HEK293 (cell line): Measurements from ENCODE around the gene KCNK7.

Experiments
- CTCF ChIA-PET: fragments of 350-600 bp; formaldehyde crosslinking; extraction: SDS; loops from one replicate; lab custom pipeline; 2021; ENCODE audit warnings: antibody characterized with exemption; lab: Yijun Ruan, JAX
- POLR2A ChIA-PET: fragments of 300-600 bp; formaldehyde crosslinking; extraction: SDS; loops from one replicate; lab custom pipeline; 2020; ENCODE audit warnings: antibody characterized with exemption, inconsistent platforms; lab: Yijun Ruan, JAX
- H3K27ac ChIP-seq: fragments of 200-500 bp; sonication (Bioruptor generic); 2 replicates; pipeline ENCODE4 v1.5.1; 2014; ENCODE audit warnings: low read depth, low read length, control low read depth, inconsistent platforms; ENCODE audit errors: extremely low read depth
- H3K36me3 ChIP-seq, 2 experiments: fragments of 200-500 bp in 1 of 2; sonication (Bioruptor generic) in 1 of 2; 1 replicate in 1 of 2; 2 replicates in 1 of 2; pipeline ENCODE4 v1.5.1; 2014 to 2017; ENCODE audit warnings: inconsistent platforms in 2 of 2, low read length in 2 of 2; ENCODE audit not compliant: control insufficient read depth in 2 of 2, insufficient read depth in 1 of 2
- H3K4me1 ChIP-seq: fragments of 200-500 bp; sonication (Bioruptor generic); 2 replicates; pipeline ENCODE4 v1.5.1; 2014; ENCODE audit warnings: mild to moderate bottlenecking, low read length, inconsistent platforms; ENCODE audit not compliant: control insufficient read depth, insufficient read depth
- H3K4me3 ChIP-seq: 2 replicates; pipeline ENCODE4 v1.5.1; 2011; ENCODE audit warnings: low read depth, mild to moderate bottlenecking, control low read depth, low read length, moderate library complexity
- H3K9me3 ChIP-seq: fragments of 200-500 bp; sonication (Bioruptor generic); 2 replicates; pipeline ENCODE4 v1.5.1; 2014; ENCODE audit warnings: low read depth, low read length, inconsistent platforms; ENCODE audit not compliant: control insufficient read depth, insufficient read depth
- BCL6B ChIP-seq: fragments of 450-650 bp; formaldehyde crosslinking; IDR thresholded peaks from 2 replicates; pipeline ENCODE4 v1.5.1; 2017; ENCODE audit warnings: missing biosample characterization, missing genetic modification characterization
- EGR2 ChIP-seq: fragments of 450-650 bp; formaldehyde crosslinking; IDR thresholded peaks from 2 replicates; pipeline ENCODE4 v1.5.1; 2016; ENCODE audit warnings: low read depth, missing biosample characterization, missing genetic modification characterization
- GLIS1 ChIP-seq: fragments of 450-650 bp; formaldehyde crosslinking; IDR thresholded peaks from 2 replicates; pipeline ENCODE4 v1.5.1; 2016; ENCODE audit warnings: missing biosample characterization, missing genetic modification characterization
- KLF1 ChIP-seq: fragments of 450-650 bp; formaldehyde crosslinking; IDR thresholded peaks from 2 replicates; pipeline ENCODE4 v1.5.1; 2016; ENCODE audit warnings: missing biosample characterization, missing genetic modification characterization
- KLF8 ChIP-seq: fragments of 450-650 bp; formaldehyde crosslinking; IDR thresholded peaks from 2 replicates; pipeline ENCODE4 v1.5.1; 2016; ENCODE audit warnings: missing biosample characterization, missing genetic modification characterization
- KLF9 ChIP-seq: fragments of 450-650 bp; formaldehyde crosslinking; IDR thresholded peaks from 2 replicates; pipeline ENCODE4 v1.5.1; 2016; ENCODE audit warnings: missing biosample characterization, missing genetic modification characterization, low read depth
- OVOL3 ChIP-seq: fragments of 450-650 bp; formaldehyde crosslinking; IDR thresholded peaks from 2 replicates; pipeline ENCODE4 v1.5.1; 2016; ENCODE audit warnings: missing biosample characterization, missing genetic modification characterization
- SP3 ChIP-seq: fragments of 450-650 bp; formaldehyde crosslinking; IDR thresholded peaks from 2 replicates; pipeline ENCODE4 v1.5.1; 2016; ENCODE audit warnings: missing biosample characterization, missing genetic modification characterization
- SP7 ChIP-seq: fragments of 450-650 bp; formaldehyde crosslinking; IDR thresholded peaks from 2 replicates; pipeline ENCODE4 v1.5.1; 2016; ENCODE audit warnings: missing biosample characterization, missing genetic modification characterization
- WT1 ChIP-seq: fragments of 450-650 bp; formaldehyde crosslinking; IDR thresholded peaks from 2 replicates; pipeline ENCODE4 v1.5.1; 2016; ENCODE audit warnings: missing biosample characterization, missing genetic modification characterization
- ZFHX2 ChIP-seq: fragments of 450-650 bp; formaldehyde crosslinking; conservative IDR thresholded peaks from 2 replicates; pipeline ENCODE4 v1.5.1; 2016; ENCODE audit warnings: missing biosample characterization, missing genetic modification characterization
- ZIC2 ChIP-seq: fragments of 450-650 bp; formaldehyde crosslinking; IDR thresholded peaks from 2 replicates; pipeline ENCODE4 v1.5.1; 2016; ENCODE audit warnings: missing biosample characterization, missing genetic modification characterization
- ZNF138 ChIP-seq: fragments of 450-650 bp; formaldehyde crosslinking; IDR thresholded peaks from 2 replicates; pipeline ENCODE4 v1.5.1; 2016; ENCODE audit warnings: missing biosample characterization, missing genetic modification characterization, borderline replicate concordance
- ZNF140 ChIP-seq: fragments of 450-650 bp; formaldehyde crosslinking; IDR thresholded peaks from 2 replicates; pipeline ENCODE4 v1.5.1; 2016; ENCODE audit warnings: missing biosample characterization, missing genetic modification characterization
- ZNF211 ChIP-seq: fragments of 450-650 bp; formaldehyde crosslinking; IDR thresholded peaks from 2 replicates; pipeline ENCODE4 v1.5.1; 2016; ENCODE audit warnings: low read depth, missing biosample characterization, missing genetic modification characterization
- ZNF302 ChIP-seq: fragments of 450-650 bp; formaldehyde crosslinking; IDR thresholded peaks from 2 replicates; pipeline ENCODE4 v1.5.1; 2016; ENCODE audit warnings: missing biosample characterization, missing genetic modification characterization, low read depth
- ZNF341 ChIP-seq: fragments of 450-650 bp; formaldehyde crosslinking; IDR thresholded peaks from 2 replicates; pipeline ENCODE4; 2016; ENCODE audit warnings: low read depth, missing biosample characterization, missing genetic modification characterization
- ZNF398 ChIP-seq: fragments of 450-650 bp; formaldehyde crosslinking; IDR thresholded peaks from 2 replicates; pipeline ENCODE4 v1.5.1; 2017; ENCODE audit warnings: missing biosample characterization, missing genetic modification characterization
- ZNF514 ChIP-seq: fragments of 450-650 bp; formaldehyde crosslinking; IDR thresholded peaks from 2 replicates; pipeline ENCODE4 v1.5.1; 2016; ENCODE audit warnings: missing biosample characterization, missing genetic modification characterization
- ZNF571 ChIP-seq: fragments of 450-650 bp; formaldehyde crosslinking; IDR thresholded peaks from 2 replicates; pipeline ENCODE4 v1.5.0; 2017; ENCODE audit warnings: missing biosample characterization, missing genetic modification characterization
- ZXDB ChIP-seq: fragments of 450-650 bp; formaldehyde crosslinking; IDR thresholded peaks from 2 replicates; pipeline ENCODE4 v1.5.1; 2016; ENCODE audit warnings: missing biosample characterization, missing genetic modification characterization
- TF ChIP-seq, protein P1 (sequence below): fragments of 450-650 bp; formaldehyde crosslinking; IDR thresholded peaks from 2 replicates; pipeline ENCODE4 v1.5.1; 2016; ENCODE audit warnings: missing biosample characterization, missing genetic modification characterization, low read depth
- TF ChIP-seq, protein P2 (sequence below): fragments of 450-650 bp; formaldehyde crosslinking; IDR thresholded peaks from 2 replicates; pipeline ENCODE4 v1.5.1; 2017; ENCODE audit warnings: missing biosample characterization, missing genetic modification characterization
- TF ChIP-seq, protein P3 (sequence below): fragments of 450-650 bp; formaldehyde crosslinking; IDR thresholded peaks from 2 replicates; pipeline ENCODE4 v1.5.1; 2016; ENCODE audit warnings: missing biosample characterization, missing genetic modification characterization

KCNK7 gene

DNA sequence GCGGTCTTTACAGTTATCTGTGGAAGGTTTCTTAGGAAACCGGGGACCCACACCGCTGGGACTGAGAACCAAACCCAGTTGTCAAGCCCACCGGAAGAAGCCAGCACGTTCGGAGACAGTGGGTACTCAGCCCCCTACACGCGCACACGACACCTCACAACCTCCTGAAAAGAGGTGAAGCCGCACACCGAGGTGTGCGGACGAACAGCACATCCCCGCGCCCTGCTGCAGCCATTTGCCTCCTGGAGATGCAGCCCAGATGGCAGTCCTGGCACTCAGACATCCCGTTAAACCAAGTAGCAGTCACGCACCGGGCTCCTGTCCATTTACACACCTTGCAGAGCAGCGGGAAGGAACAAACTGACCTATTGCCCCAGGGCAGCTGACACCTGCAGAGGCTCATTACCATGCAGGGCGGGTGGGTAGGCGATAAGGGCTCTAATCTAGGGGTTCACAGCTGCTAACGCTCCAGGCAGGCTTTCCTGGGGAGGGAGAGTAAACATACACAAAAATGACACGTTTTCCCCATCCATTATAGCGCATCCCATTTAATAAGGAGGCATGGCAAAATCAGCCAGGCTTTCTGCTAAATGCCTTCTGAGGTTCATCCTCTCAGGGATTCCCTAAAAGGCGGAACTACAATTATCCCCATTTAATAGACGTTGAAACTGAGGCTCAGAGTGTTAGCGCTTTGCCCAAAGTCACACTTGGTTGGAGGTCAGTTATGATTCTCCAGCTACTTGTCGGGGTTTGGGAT is 20.6 kb downstream of the KCNK7 start:
- H3K9me3 ChIP-seq: no peaks in the 10 kb centered on the region
- ChIA-PET CTCF (interaction anchor here (0.5 to 3.5 kb wide), 9 partner anchors 14 to 466 kb away, joined by 3 to 28 read pairs (median 4); no protein-coding TSS in a partner anchor), POLR2A (interaction anchor here (0.7 to 1.3 kb wide), 7 partner anchors 11 to 282 kb away, joined by 3 to 5 read pairs (median 3); partner anchors contain the start of genes PCNX3 and SIPA1)
- TF ChIP-seq ZXDB (tag by site-specific recombination): no peak
- TF ChIP-seq ZNF140: no peak
- TF ChIP-seq, protein P1, sequence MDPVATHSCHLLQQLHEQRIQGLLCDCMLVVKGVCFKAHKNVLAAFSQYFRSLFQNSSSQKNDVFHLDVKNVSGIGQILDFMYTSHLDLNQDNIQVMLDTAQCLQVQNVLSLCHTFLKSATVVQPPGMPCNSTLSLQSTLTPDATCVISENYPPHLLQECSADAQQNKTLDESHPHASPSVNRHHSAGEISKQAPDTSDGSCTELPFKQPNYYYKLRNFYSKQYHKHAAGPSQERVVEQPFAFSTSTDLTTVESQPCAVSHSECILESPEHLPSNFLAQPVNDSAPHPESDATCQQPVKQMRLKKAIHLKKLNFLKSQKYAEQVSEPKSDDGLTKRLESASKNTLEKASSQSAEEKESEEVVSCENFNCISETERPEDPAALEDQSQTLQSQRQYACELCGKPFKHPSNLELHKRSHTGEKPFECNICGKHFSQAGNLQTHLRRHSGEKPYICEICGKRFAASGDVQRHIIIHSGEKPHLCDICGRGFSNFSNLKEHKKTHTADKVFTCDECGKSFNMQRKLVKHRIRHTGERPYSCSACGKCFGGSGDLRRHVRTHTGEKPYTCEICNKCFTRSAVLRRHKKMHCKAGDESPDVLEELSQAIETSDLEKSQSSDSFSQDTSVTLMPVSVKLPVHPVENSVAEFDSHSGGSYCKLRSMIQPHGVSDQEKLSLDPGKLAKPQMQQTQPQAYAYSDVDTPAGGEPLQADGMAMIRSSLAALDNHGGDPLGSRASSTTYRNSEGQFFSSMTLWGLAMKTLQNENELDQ (tag by site-specific recombination): no peak
- no peak for TF ChIP-seq OVOL3 (tag by site-specific recombination)
- TF ChIP-seq, protein P2, sequence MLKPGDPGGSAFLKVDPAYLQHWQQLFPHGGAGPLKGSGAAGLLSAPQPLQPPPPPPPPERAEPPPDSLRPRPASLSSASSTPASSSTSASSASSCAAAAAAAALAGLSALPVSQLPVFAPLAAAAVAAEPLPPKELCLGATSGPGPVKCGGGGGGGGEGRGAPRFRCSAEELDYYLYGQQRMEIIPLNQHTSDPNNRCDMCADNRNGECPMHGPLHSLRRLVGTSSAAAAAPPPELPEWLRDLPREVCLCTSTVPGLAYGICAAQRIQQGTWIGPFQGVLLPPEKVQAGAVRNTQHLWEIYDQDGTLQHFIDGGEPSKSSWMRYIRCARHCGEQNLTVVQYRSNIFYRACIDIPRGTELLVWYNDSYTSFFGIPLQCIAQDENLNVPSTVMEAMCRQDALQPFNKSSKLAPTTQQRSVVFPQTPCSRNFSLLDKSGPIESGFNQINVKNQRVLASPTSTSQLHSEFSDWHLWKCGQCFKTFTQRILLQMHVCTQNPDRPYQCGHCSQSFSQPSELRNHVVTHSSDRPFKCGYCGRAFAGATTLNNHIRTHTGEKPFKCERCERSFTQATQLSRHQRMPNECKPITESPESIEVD (tag by site-specific recombination): no peak
- peak; percentile 82 for TF ChIP-seq ZIC2 (tag by site-specific recombination)
- TF ChIP-seq SP7: peak; percentile 19; the same call in 1 of the 2 replicates
- TF ChIP-seq ZNF571 (tag by site-specific recombination): no peak
- TF ChIP-seq WT1: 0 out of 2 replicates have a peak, but pooled peaks have one; percentile 28
- TF ChIP-seq ZNF138: no peak
- 0 out of 2 replicates have a peak, but pooled peaks have one; percentile 31 for TF ChIP-seq KLF8 (tag by site-specific recombination)
- no peak for TF ChIP-seq ZNF211 (tag by site-specific recombination)
- H3K4me3 ChIP-seq: peak overlapping the region; percentile 39
- peaks cover 17% of the 10 kb centered on the region; the same call in 1 of the 2 replicates for H3K4me1 ChIP-seq
- peaks cover 0 to 10% of the 10 kb centered on the region in 2 experiments; a peak in 1 of 3 replicates for H3K36me3 ChIP-seq
- no peak overlapping the region; the same call in 1 of the 2 replicates for H3K27ac ChIP-seq

DNA sequence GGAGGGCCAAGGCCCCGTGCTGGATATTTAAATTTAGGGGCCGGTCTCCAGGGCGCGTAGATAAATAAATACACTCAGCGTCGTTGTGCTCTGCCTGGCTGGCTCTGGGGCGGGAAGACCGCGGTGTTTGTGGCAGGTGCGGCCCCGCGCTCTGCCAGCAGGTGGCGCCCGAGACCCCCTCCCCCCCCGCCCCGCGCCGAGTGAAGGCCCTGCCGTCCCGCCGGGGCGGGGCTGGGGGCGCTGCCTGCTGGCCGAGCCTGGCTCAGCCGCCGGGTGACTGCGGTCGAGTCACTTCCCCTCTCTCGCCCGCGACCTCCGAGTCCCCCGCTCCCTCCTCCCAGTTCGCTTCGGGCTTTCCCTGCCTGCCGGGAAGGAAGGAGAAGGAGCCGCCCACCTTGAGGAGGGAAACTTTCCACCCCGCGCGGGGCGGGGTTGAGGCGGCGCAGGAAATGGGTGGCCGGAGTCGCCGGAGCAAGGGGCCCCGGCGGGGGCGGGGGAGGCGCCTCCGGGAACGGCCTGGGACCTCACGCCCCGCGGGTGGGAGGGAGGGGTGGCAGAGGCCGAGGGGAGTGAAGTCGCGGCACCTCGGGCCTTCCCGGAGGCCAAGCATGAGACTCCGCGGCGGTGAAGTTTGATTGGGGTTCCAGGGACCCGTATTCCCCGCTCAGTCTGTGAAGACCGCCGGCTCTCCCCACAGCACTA is 21.3 kb downstream of the KCNK7 start:
- no peaks in the 10 kb centered on the region for H3K9me3 ChIP-seq
- H3K27ac ChIP-seq: peak overlapping the region; percentile 57
- POLR2A ChIA-PET: interaction anchor here (1.1 kb wide), 1 partner anchor 19 kb away, joined by 3 read pairs; no protein-coding TSS in a partner anchor
- H3K36me3 ChIP-seq: peaks cover 0 to 10% of the 10 kb centered on the region in 2 experiments; a peak in 1 of 3 replicates
- CTCF ChIA-PET: interaction anchor here (1.2 to 5.6 kb wide), 6 partner anchors 13 to 41 kb away, joined by 4 to 133 read pairs (median 10); no protein-coding TSS in a partner anchor
- peak overlapping the region; percentile 39 for H3K4me3 ChIP-seq
- peaks cover 17% of the 10 kb centered on the region; the same call in 1 of the 2 replicates for H3K4me1 ChIP-seq
- TF ChIP-seq ZNF140 (no peak), KLF9 (tag by site-specific recombination) (no peak), ZNF398 (peak; percentile 57), BCL6B (tag by site-specific recombination) (no peak), SP3 (tag by site-specific recombination) (peak; percentile 74), KLF1 (tag by site-specific recombination) (peak; percentile 45; the same call in 1 of the 2 replicates), EGR2 (tag by site-specific recombination) (peak; percentile 22; the same call in 1 of the 2 replicates), GLIS1 (tag by site-specific recombination) (peak; percentile 22; the same call in 1 of the 2 replicates), ZNF514 (tag by site-specific recombination) (no peak), ZFHX2 (tag by site-specific recombination) (peak; percentile 70; the same call in 1 of the 2 replicates), ZNF302 (tag by site-specific recombination) (no peak), ZNF341 (tag by site-specific recombination) (peak; percentile 78)
- TF ChIP-seq, protein P3, sequence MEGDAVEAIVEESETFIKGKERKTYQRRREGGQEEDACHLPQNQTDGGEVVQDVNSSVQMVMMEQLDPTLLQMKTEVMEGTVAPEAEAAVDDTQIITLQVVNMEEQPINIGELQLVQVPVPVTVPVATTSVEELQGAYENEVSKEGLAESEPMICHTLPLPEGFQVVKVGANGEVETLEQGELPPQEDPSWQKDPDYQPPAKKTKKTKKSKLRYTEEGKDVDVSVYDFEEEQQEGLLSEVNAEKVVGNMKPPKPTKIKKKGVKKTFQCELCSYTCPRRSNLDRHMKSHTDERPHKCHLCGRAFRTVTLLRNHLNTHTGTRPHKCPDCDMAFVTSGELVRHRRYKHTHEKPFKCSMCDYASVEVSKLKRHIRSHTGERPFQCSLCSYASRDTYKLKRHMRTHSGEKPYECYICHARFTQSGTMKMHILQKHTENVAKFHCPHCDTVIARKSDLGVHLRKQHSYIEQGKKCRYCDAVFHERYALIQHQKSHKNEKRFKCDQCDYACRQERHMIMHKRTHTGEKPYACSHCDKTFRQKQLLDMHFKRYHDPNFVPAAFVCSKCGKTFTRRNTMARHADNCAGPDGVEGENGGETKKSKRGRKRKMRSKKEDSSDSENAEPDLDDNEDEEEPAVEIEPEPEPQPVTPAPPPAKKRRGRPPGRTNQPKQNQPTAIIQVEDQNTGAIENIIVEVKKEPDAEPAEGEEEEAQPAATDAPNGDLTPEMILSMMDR (tag by site-specific recombination): peak; percentile 45; the same call in 1 of the 2 replicates
